HG02938 (cell line): ENCODE results near the gene ACKR2.

Source experiments
- ATAC-seq: cut with Tn5 transposase; IDR thresholded peaks from one replicate; pipeline ENCODE4 v1.9.1; 2021; ENCODE audit warnings: mild to moderate bottlenecking, moderate library complexity; ENCODE audit not compliant: unreplicated experiment

Gene ACKR2

DNA sequence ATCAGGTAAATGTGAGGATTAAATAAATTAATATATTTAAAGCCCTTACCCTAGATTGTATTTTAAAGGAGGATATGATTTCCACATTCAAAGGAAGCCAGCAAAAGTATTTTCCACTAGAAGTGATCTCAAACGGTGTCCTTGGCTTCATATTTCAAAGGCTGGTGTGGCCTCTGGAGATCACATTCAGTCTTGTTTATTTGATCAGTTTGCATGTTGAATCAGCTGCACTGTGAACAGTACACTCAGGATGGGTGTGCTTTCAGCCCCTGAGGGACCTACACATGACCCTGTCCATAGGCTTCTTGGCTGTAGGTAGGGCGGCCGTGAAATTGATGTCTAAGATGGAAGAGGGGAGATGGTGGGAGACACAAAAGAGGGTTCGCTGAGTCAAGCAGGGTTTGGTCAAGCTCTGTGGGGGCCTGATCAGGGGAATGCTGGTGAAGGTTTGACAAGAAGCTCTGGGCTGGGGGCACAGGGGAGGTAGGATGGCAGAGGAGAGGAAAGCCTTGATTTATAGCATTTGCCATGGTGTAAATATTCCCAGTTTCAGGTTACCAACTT is 44.6 kb downstream of the ACKR2 start:
- ATAC-seq, result no peak

DNA sequence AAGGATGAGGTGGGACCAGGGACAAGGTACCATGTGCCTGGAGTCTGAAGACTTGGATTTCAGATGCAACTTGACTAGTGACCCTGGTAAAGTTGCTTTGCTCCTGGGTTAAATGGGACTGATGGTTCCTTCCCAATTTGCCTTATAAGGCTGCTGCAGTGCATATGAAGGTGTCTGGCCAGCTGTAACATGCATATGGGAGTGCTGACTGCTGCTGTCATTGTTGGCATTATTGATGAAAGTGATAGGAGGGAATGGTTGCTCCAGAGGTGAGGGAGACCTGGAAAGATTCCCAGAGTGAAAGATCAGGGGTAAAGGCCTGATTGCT is 45.9 kb downstream of the ACKR2 start:
- ATAC-seq, result no peak

DNA sequence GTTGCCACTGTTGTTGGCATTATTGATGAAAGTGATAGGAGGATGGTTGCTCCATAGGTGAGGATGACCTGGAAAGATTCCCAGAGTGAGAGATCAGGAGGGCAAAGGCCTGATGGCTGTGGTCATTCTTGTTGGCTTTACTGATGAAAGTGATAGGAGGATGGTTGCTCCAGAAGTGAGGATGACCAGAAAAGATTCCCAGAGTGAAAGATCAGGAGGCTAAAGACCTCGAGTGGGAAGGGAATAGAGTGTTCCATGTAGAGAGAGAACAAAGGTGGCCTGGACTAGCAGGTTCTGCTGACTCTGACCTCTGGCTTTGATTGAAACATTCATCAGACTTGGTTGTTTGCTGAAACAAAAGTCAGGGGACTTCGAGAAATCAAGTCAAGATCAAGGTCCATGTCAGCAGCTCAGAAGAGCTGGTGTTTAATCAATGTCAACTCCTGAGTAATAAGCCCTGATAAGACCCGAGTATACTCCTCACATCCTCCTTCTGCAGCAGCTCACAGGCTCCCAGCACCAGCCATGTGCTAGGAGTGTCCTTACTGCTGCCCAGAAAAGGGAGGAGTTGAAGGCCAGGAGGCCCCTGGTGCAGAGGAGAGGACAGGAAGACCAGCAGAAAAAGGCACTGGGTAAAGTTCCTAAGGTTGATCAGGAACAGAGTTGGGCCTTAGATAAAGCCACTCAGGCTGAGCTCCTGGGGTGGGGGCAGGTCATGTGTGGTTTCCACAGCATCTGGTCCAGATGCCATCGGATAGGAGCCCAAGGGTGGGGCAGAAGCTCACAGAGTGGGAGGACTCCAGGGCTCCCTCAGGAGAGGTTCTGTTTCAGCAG is 46.5 kb downstream of the ACKR2 start:
- no peak for ATAC-seq

DNA sequence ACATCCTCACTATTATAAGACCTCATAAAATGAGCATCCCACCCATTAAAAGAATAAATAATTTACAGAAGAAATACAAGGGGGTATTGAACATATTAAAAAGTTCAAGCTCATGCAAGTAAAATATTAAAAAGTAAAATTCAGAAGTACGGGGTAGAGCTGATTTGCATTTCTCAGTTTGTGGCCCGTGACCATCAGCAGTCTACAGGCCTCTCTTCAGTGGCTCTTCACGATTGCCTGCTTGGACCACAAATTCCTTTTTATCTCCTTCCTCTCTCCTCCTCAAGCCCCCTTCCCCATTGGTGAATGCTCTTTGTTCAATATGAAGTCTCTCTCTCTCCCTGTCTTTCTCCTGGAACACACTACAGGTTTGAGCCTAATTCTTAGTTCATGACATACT is 47.3 kb downstream of the ACKR2 start:
- no peak for ATAC-seq

GRCh38 chr3:42864321-42864950 is 55.2 kb downstream of the ACKR2 start:
- ATAC-seq, result no peak

DNA sequence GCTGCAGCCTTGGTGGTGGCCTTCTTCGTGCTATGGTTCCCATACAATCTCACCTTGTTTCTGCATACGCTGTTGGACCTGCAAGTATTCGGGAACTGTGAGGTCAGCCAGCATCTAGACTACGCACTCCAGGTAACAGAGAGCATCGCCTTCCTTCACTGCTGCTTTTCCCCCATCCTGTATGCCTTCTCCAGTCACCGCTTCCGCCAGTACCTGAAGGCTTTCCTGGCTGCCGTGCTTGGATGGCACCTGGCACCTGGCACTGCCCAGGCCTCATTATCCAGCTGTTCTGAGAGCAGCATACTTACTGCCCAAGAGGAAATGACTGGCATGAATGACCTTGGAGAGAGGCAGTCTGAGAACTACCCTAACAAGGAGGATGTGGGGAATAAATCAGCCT is 56.0 kb downstream of the ACKR2 start:
- no peak for ATAC-seq

- no peak for ATAC-seq
These were observed 57.9 kb downstream of the ACKR2 start for GRCh38 chr3:42867138-42867537.

DNA sequence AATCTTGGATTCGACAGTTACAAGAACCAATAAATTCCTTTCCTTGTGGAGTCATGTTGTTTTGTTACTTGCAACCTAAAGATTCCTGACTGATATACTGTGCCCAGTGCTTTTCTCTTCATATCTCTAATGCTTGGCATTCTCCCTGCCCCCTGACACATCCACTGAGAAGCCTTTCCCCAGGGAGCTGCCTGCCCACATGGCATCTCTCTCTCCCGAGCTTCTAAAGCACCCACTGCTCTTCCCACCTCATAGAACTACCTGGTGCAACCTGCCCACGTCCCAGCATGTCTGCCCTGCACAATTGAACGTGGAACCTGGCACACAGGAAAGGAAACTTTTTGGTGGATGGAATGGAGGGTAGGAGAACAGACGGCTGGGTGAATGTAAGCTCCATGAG is 59.6 kb downstream of the ACKR2 start:
- no peak for ATAC-seq

DNA sequence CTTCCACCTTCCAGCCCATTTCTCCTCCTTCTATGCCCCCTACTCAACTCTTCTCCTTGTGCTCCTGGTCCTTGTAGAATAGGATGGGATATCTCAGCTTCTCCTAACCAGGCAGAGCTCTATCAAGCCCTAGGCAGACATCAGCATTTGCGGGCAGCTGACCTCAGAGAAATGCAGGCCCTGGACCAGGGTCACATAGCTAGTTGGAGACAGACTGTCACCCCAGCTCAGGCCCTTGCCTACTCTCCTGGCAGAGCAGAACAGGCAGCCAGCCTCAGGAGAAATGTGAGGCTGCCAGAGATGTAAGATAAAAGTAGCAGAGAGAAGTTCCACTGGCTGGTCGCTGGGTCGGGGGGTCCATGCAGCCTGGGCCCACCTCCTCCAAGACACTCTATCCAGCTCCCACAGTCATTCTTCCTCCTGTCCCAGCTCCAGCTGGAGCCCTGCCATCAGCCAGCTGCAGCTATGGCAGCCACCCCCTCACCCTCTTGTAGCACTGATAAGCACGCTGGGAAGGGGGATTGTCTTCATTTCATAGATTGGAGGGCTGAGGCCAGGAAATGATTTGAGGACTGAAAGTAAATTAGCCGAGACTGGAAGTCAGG is 62.4 kb downstream of the ACKR2 start:
- ATAC-seq, result no peak

DNA sequence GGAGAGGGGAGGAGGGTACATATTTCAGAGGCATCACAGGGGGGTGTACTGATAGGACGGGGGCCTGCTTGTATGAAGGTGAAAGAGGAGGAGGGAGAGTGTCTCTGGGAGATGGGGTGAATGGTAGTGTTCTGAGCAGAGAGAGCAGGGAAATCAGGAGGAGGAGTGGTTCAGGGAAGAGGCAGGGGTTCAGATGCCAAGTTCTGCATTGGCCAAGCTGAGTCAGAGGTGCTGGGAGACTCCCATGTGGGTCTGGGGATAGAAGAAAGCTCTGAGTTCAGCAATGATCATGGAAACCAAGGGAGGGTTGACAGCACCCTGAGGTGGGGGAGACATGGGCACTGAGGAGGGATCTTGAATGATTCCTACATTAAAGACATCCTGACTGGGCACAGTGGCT is 63.5 kb downstream of the ACKR2 start:
- ATAC-seq, result no peak

DNA sequence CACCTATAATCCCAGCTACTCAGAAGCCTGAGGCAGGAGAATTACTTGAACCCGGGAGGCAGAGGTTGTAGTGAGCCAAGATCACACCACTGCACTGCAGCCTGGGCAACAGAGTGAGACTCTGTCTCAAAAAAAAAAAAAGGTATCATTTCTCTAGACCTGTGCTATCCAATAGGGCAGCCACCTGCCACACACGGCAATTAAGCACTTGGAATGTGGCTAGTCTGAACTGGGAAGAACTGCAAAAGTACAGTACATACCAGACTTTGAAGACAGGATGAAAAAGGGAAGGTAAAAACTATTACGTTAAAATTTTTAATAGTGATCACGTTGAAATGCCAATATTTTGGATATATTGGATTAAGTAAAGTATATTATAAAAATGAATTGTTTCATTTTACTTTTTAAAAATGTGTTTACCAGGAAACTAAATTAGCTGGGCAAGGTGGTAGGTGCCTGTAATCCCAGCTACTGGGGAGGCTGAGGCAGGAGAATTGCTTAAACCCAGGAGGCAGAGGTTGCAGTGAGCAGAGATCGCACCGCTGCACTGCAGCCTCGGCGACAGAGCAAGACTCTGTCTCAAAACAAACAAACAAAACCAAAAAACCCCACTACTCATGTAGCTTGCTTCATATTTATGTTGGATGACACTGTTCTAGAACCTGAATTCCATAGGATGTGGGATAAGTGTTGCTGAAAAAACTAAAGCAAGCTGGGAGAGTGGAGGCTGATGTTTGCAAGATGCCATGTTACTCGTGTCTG is 64.2 kb downstream of the ACKR2 start:
- no peak for ATAC-seq

DNA sequence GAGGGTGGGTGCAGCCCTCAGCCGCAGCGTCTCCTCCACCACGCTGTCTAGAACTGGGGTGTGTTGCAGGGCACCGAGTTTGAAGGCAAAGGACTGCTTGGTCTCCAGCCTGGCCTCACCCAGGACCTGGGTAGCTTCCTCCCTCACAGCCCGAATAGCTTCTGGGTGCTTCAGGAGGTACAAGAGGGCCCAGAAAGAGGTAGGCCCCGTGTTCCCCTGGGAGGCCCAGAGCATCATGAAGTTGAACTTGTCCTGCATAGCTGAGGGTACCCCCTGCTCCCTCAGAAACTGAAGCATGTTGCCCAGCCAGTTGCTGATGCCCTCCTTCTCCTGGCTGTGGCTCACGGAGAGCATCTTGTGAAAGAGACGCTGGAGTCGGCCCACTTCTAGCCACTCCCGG is 65.5 kb downstream of the ACKR2 start:
- no peak for ATAC-seq

- ATAC-seq, result no peak
These were observed 66.3 kb downstream of the ACKR2 start, which contains the start of gene CYP8B1 for GRCh38 chr3:42875325-42876151. CYP8B1 (minus strand) TSS chr3:42875879; CDS start chr3:42875816, 63 bp downstream.

- ATAC-seq, result no peak
These were observed 67.2 kb downstream of the ACKR2 start for GRCh38 chr3:42876401-42876800.

- ATAC-seq, result no peak
These were observed 67.9 kb downstream of the ACKR2 start for GRCh38 chr3:42876940-42877720.

DNA sequence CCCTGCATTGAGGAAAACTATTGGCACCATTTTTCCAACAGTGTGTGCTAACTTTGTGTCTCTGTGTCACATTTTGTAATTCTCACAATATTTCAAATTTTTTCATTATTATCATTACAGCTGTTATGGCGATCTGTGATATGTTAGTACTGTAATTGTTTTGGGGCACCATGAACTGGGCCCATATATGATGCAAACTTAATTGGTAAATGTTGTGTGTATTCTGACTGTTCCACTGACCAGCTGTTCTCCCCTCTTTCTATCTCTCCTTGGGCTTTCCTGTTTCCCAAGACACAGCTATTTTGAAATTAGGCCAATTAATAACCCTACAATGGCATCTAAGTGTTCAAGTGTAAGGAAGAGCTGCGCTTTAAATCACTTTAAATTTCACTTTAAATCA is 68.6 kb downstream of the ACKR2 start:
- no peak for ATAC-seq

GRCh38 chr3:42880183-42880582 is 70.9 kb downstream of the ACKR2 start:
- no peak for ATAC-seq

- peak; percentile 96 for ATAC-seq
These were observed 71.6 kb downstream of the ACKR2 start for GRCh38 chr3:42880601-42881451.
